Endometrial microvascular endothelial cells (primary cell): Measurements from ENCODE around the gene TRMT1. TPM values are rescaled to one million over a fixed set of nuclear protein-coding genes. Genes with fewer than 3 reads are reported as not detected.

Experiments
- in situ Hi-C: cut with HindIII; loops from 2 replicates; pipeline ENCODE4 v1.10.0; 2017; ENCODE audit warnings: low sequenced_read_pairs, low pct_unique_long_range_greater_than_20kb; ENCODE audit errors: inconsistent ontology term
- total RNA-seq: library from RNA; depleted of rRNA; stranded (reverse); fragments of >200 nt; gene quantifications from one replicate; pipeline ENCODE4 v1.2.3, GENCODE V29; 2015; ENCODE audit errors: inconsistent ontology term

Gene TRMT1
- total RNA-seq, 1 donor from 2014 or later: 53.1 TPM

GRCh38 chr19:13079542-13079986, 37.0 kb downstream of the TRMT1 start:
- in situ Hi-C loops: no loop called here

- in situ Hi-C loops: no loop called here
Observed at GRCh38 chr19:13078897-13079541, 37.5 kb downstream of the TRMT1 start.

GRCh38 chr19:13078381-13078780, 38.2 kb downstream of the TRMT1 start:
- in situ Hi-C loops: no loop called here

GRCh38 chr19:13077240-13077639, 39.3 kb downstream of the TRMT1 start:
- in situ Hi-C loops: no loop called here

GRCh38 chr19:13076787-13077186, 39.8 kb downstream of the TRMT1 start:
- in situ Hi-C loops: no loop called here

- in situ Hi-C loops: no loop called here
Observed at GRCh38 chr19:13076320-13076719, 40.2 kb downstream of the TRMT1 start.

GRCh38 chr19:13074378-13074777, 42.2 kb downstream of the TRMT1 start:
- in situ Hi-C loops: no loop called here

GRCh38 chr19:13073263-13073662, 43.3 kb downstream of the TRMT1 start:
- in situ Hi-C loops: no loop called here

- in situ Hi-C loops: no loop called here
Observed at GRCh38 chr19:13072188-13072908, 44.2 kb downstream of the TRMT1 start.

- in situ Hi-C loops: no loop called here
Observed at GRCh38 chr19:13071444-13072187, 44.9 kb downstream of the TRMT1 start.

- in situ Hi-C loops: no loop called here
Observed at GRCh38 chr19:13070425-13071140, 46.0 kb downstream of the TRMT1 start.

GRCh38 chr19:13069415-13070359, 46.9 kb downstream of the TRMT1 start:
- in situ Hi-C loops: no loop called here

GRCh38 chr19:13068085-13068846, 48.3 kb downstream of the TRMT1 start:
- in situ Hi-C loops: no loop called here

GRCh38 chr19:13066933-13067807, 49.4 kb downstream of the TRMT1 start:
- in situ Hi-C loops: no loop called here

GRCh38 chr19:13066226-13066625, 50.3 kb downstream of the TRMT1 start:
- in situ Hi-C loops: no loop called here

- in situ Hi-C loops: no loop called here
Observed at GRCh38 chr19:13064092-13064489, 52.4 kb downstream of the TRMT1 start.
